Retinal pigment epithelial cell (primary cell): Measurements from ENCODE around the gene CHST9.
"Not testable (repeated sequence)": the region's sequence is repeated elsewhere in the genome, so short reads cannot be mapped to it uniquely, and the experiment has no call there.

Experiments used
- DNase-seq: peaks from one replicate; pipeline ENCODE4 v3.0.0-alpha.2; 2010; ENCODE audit warnings: low read depth
- H3K4me3 ChIP-seq: 2 replicates; pipeline ENCODE4 v1.5.1; 2011; ENCODE audit warnings: mild to moderate bottlenecking, low read length, control low read depth, moderate library complexity
- TF ChIP-seq, protein P1 (sequence below): conservative IDR thresholded peaks from 2 replicates; pipeline ENCODE4 v1.5.1; 2011; ENCODE audit warnings: low read depth, low read length, control low read depth, inconsistent platforms

The CHST9 gene

GRCh38 chr18:27094621-27095020 is 90.5 kb downstream of the CHST9 start:
- no peak for DNase-seq
- TF ChIP-seq, protein P1, sequence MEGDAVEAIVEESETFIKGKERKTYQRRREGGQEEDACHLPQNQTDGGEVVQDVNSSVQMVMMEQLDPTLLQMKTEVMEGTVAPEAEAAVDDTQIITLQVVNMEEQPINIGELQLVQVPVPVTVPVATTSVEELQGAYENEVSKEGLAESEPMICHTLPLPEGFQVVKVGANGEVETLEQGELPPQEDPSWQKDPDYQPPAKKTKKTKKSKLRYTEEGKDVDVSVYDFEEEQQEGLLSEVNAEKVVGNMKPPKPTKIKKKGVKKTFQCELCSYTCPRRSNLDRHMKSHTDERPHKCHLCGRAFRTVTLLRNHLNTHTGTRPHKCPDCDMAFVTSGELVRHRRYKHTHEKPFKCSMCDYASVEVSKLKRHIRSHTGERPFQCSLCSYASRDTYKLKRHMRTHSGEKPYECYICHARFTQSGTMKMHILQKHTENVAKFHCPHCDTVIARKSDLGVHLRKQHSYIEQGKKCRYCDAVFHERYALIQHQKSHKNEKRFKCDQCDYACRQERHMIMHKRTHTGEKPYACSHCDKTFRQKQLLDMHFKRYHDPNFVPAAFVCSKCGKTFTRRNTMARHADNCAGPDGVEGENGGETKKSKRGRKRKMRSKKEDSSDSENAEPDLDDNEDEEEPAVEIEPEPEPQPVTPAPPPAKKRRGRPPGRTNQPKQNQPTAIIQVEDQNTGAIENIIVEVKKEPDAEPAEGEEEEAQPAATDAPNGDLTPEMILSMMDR = no peak
- H3K4me3 ChIP-seq = no peak overlapping the region

- not testable (repeated sequence) for H3K4me3 ChIP-seq, DNase-seq
Observed at GRCh38 chr18:27093290-27093689, 91.8 kb downstream of the CHST9 start.

DNA sequence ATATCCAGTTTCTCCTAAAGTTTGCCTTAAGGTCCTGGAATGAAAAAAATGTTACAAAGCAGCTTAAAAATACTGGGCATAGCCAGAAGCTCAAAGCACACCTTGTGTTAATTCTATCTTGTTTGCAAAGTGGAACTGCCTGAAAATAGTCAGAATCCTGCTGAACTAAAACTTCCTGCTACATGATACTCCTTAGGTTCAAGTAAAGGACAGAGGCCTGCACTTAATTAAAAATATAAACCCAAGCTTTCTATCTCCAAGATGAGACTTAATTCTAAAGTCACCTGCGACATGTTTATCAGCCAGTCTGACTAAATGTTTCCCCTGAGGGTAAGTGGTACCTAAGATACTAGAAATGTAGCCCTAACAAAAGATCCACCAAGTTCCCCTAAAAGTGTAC is 103.4 kb downstream of the CHST9 start:
- no peak for DNase-seq
- no peak overlapping the region for H3K4me3 ChIP-seq
- TF ChIP-seq, protein P1 = no peak

- H3K4me3 ChIP-seq = no peak overlapping the region
- TF ChIP-seq, protein P1 = no peak
- no peak for DNase-seq
Observed at GRCh38 chr18:27075828-27076227, 109.3 kb downstream of the CHST9 start.

GRCh38 chr18:27073404-27073830 is 111.7 kb downstream of the CHST9 start:
- DNase-seq = no peak
- no peak overlapping the region for H3K4me3 ChIP-seq
- TF ChIP-seq, protein P1 = no peak

DNA sequence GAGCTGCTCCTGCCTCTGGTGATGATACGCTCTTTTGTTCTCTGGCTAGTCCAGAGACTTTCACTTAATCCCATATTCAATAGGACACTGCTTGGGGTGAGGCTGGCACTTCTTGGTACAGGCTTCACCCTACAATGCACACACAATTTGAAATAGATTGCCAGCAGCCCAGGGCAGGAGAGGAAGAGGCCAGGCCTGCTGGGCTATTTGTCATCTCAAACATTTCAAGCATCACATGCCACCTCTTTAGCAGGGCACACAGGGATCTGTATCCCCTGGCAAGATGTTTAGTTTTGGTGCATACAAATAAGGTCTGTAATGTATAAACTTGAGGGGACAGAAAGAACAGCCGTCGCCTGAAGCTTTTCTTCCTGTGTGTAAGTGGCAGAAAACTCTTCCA is 120.4 kb downstream of the CHST9 start:
- H3K4me3 ChIP-seq = no peak overlapping the region
- TF ChIP-seq, protein P1 = no peak

DNA sequence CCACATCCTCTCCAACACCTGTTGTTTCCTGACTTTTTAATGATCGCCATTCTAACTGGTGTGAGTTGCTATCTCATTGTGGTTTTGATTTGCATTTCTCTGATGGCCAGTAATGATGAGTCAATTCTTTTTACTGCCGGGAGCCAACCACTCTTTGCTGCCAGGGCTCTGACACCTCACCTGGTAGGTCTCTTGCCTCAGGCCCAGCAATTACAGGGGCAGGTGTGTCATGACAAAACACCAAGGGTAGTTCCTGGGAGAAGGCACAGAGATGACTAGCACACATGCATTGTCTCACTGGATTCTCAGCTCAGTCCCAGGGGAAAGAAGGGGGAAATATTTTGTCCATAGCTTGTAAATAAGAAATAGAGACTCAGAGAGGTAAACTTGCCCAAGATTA is 122.3 kb downstream of the CHST9 start:
- no peak overlapping the region for H3K4me3 ChIP-seq
- TF ChIP-seq, protein P1 = no peak
- DNase-seq = no peak

More for the DNA sequence above, 120.4 kb downstream of the CHST9 start:
- DNase-seq = no peak
